Motor neuron (in vitro differentiated cells): ENCODE data around the gene SEZ6L. TPM values are rescaled to one million over a fixed set of nuclear protein-coding genes. Genes with fewer than 3 reads are reported as not detected.
"Not testable (repeated sequence)": the region's sequence is repeated elsewhere in the genome, so short reads cannot be mapped to it uniquely, and the experiment has no call there.

Source experiments
- ATAC-seq, 8 experiments: fragments of 200-7000 bp; cut with Tn5 transposase; replicated peaks in 6 of 8; 2 replicates each; pipeline ENCODE4 v1.8.0; 2021; ENCODE audit warnings: mild to moderate bottlenecking in 8 of 8, moderate library complexity in 8 of 8
- H3K27ac ChIP-seq, 2 donors: fragments of 250-450 bp; sonication (Bioruptor Pico); 2 replicates each; pipeline ENCODE4 v1.9.0; 2021; ENCODE audit warnings: antibody characterized with exemption in 2 of 2, mild to moderate bottlenecking in 2 of 2, moderate library complexity in 1 of 2
- H3K4me1 ChIP-seq, 2 donors: fragments of 250-450 bp; sonication (Bioruptor Pico); replicated peaks in 1 of 2; 2 replicates each; pipeline ENCODE4 v1.6.1; 2021; ENCODE audit warnings: antibody characterized with exemption in 2 of 2, mild to moderate bottlenecking in 2 of 2, moderate library complexity in 1 of 2
- H3K4me3 ChIP-seq, 5 donors: fragments of 250-450 bp; sonication (Bioruptor Pico); 2 replicates each; pipeline ENCODE4 v1.9.0; 2021; ENCODE audit warnings: antibody characterized with exemption in 5 of 5, mild to moderate bottlenecking in 5 of 5, moderate library complexity in 4 of 5
- WGBS, 10 experiments: fragments of 450-650 bp; shearing (Covaris generic); methylation state at CpG; one replicate each; pipeline ENCODE4 v1.0.0; 2022; 5-methylcytosine and 5-hydroxymethylcytosine counted together
- in situ Hi-C, 9 experiments: fragments of 400-800 bp; cut with MboI; loops; one replicate each; pipeline ENCODE4 v1.15.0; 2021; ENCODE audit warnings: low sequenced_read_pairs in 9 of 9, low pct_unique_long_range_greater_than_20kb in 2 of 9; ENCODE audit not compliant: unreplicated experiment in 9 of 9
- total RNA-seq, 8 experiments: library from RNA; unstranded; fragments of 300-600 nt; gene quantifications; 2 replicates each; pipeline versions ENCODE4 v1.2.3 to v1.2.4, GENCODE V29; 2022

SEZ6L gene
- total RNA-seq, 8 experiments from 2014 or later: 0.10 to 27.5 (median 3.8) TPM; not detected in 1

- in situ Hi-C loops: loop anchor here in 1 of 9 experiments (25.0 kb wide), 1 partner anchor 221 kb away; the partner anchor contains the start of genes CRYBA4 and CRYBB1
- 50 to 100% (median 63%) methylated on average over 1 of the region's 1 CpG; no CpG with 5 or more reads in 5 of the 10 experiments for WGBS, 10 experiments
- H3K4me1 ChIP-seq: peaks cover 5 to 12% of the 10 kb centered on the region in 2 donors
- no peak overlapping the region for H3K4me3 ChIP-seq
- no peak overlapping the region for H3K27ac ChIP-seq
- ATAC-seq: no peak
Measured at GRCh38 chr22:26391091-26391490, 221.8 kb downstream of the SEZ6L start.

- Histone ChIP-seq H3K27ac (no peak overlapping the region), H3K4me1 (peaks cover 5 to 12% of the 10 kb centered on the region in 2 donors), H3K4me3 (no peak overlapping the region)
- ATAC-seq: no peak
- 37 to 100% (median 80%) methylated on average over 1 to 2 of the region's 2 CpGs; no CpG with 5 or more reads in 2 of the 10 experiments for WGBS, 10 experiments
- in situ Hi-C loops: loop anchor here in 1 of 9 experiments (25.0 kb wide), 1 partner anchor 221 kb away; the partner anchor contains the start of genes CRYBA4 and CRYBB1
Measured at GRCh38 chr22:26391623-26392022, 222.4 kb downstream of the SEZ6L start.

GRCh38 chr22:26393929-26394328 lies 224.7 kb downstream of the SEZ6L start:
- WGBS, 10 experiments: 100% methylated on average over 1 of the region's 2 CpGs; no CpG with 5 or more reads in 8 of the 10 experiments
- ATAC-seq: no peak

GRCh38 chr22:26394777-26395176 lies 225.5 kb downstream of the SEZ6L start:
- H3K4me3 ChIP-seq: no peak overlapping the region
- in situ Hi-C loops: loop anchor here in 1 of 9 experiments (25.0 kb wide), 1 partner anchor 218 kb away; the partner anchor contains the start of genes CRYBA4 and CRYBB1
- H3K27ac ChIP-seq: no peak overlapping the region
- 0 to 67% (median 0%) methylated on average over 1 of the region's 1 CpG; no CpG with 5 or more reads in 3 of the 10 experiments for WGBS, 10 experiments
- H3K4me1 ChIP-seq: peaks cover 5 to 15% of the 10 kb centered on the region in 2 donors
- ATAC-seq: peak in 5 of 8 experiments; percentile 94 to 99 (median 98)

More at GRCh38 chr22:26393929-26394328, 224.7 kb downstream of the SEZ6L start:
- H3K4me3 ChIP-seq: no peak overlapping the region
- peaks cover 5 to 14% of the 10 kb centered on the region in 2 donors for H3K4me1 ChIP-seq
- H3K27ac ChIP-seq: peak overlapping the region in 1 of 2 donors; percentile 58
- in situ Hi-C loops: loop anchor here in 1 of 9 experiments (25.0 kb wide), 1 partner anchor 218 kb away; the partner anchor contains the start of genes CRYBA4 and CRYBB1

- no peak for ATAC-seq
- 0 to 100% (median 33%) methylated on average over 1 to 3 of the region's 5 CpGs; no CpG with 5 or more reads in 5 of the 10 experiments for WGBS, 10 experiments
- in situ Hi-C loops: loop anchor here in 1 of 9 experiments (25.0 kb wide), 1 partner anchor 216 kb away; the partner anchor contains the start of genes CRYBA4 and CRYBB1
Measured at GRCh38 chr22:26395926-26396325, 226.7 kb downstream of the SEZ6L start.

GRCh38 chr22:26398741-26399153 lies 229.5 kb downstream of the SEZ6L start:
- in situ Hi-C loops: loop anchor here in 1 of 9 experiments (25.0 kb wide), 1 partner anchor 214 kb away; the partner anchor contains the start of genes CRYBA4 and CRYBB1
- Histone ChIP-seq H3K4me3 (no peak overlapping the region), H3K27ac (no peak overlapping the region), H3K4me1 (peaks cover 5 to 15% of the 10 kb centered on the region in 2 donors)
- ATAC-seq: peak in 6 of 8 experiments; percentile 55 to 96 (median 76)
- WGBS, 10 experiments: 0 to 100% (median 48%) methylated on average over 1 to 3 of the region's 3 CpGs; no CpG with 5 or more reads in 2 of the 10 experiments

More at GRCh38 chr22:26395926-26396325, 226.7 kb downstream of the SEZ6L start:
- H3K27ac ChIP-seq: no peak overlapping the region
- no peak overlapping the region for H3K4me3 ChIP-seq
- peaks cover 5 to 15% of the 10 kb centered on the region in 2 donors for H3K4me1 ChIP-seq

- peak in 3 of 8 experiments; percentile 50 to 66 (median 55) for ATAC-seq
- no peak overlapping the region for H3K27ac ChIP-seq
- in situ Hi-C loops: loop anchor here in 1 of 9 experiments (25.0 kb wide), 1 partner anchor 213 kb away; the partner anchor contains the start of genes CRYBA4 and CRYBB1
- H3K4me1 ChIP-seq: peaks cover 5 to 15% of the 10 kb centered on the region in 2 donors
- no peak overlapping the region for H3K4me3 ChIP-seq
- 0 to 80% (median 67%) methylated on average over 1 of the region's 1 CpG; no CpG with 5 or more reads in 3 of the 10 experiments for WGBS, 10 experiments
Measured at GRCh38 chr22:26399289-26399688, 230.0 kb downstream of the SEZ6L start.

GRCh38 chr22:26401726-26402125 lies 232.5 kb downstream of the SEZ6L start:
- 0 to 94% (median 80%) methylated on average over 1 to 5 of the region's 5 CpGs; no CpG with 5 or more reads in 2 of the 10 experiments for WGBS, 10 experiments
- H3K27ac ChIP-seq: no peak overlapping the region
- no peak overlapping the region for H3K4me3 ChIP-seq
- peaks cover 0 to 9% of the 10 kb centered on the region in 2 donors for H3K4me1 ChIP-seq
- in situ Hi-C loops: no loop called here
- no peak for ATAC-seq

GRCh38 chr22:26404851-26405421 lies 235.7 kb downstream of the SEZ6L start:
- WGBS, 10 experiments: 0 to 94% (median 32%) methylated on average over 1 to 6 of the region's 6 CpGs; no CpG with 5 or more reads in 1 of the 10 experiments
- ATAC-seq: peak in 2 of 8 experiments; percentile 25 to 45
- no peak overlapping the region for H3K4me3 ChIP-seq
- H3K27ac ChIP-seq: no peak overlapping the region
- H3K4me1 ChIP-seq: peaks cover 6 to 11% of the 10 kb centered on the region in 2 donors
- in situ Hi-C loops: no loop called here

GRCh38 chr22:26406118-26406517 lies 236.9 kb downstream of the SEZ6L start:
- no peak overlapping the region for H3K4me3 ChIP-seq
- no peak overlapping the region for H3K27ac ChIP-seq
- 31 to 100% (median 80%) methylated on average over 1 to 4 of the region's 4 CpGs; no CpG with 5 or more reads in 2 of the 10 experiments for WGBS, 10 experiments
- in situ Hi-C loops: no loop called here
- peaks cover 12 to 16% of the 10 kb centered on the region in 2 donors for H3K4me1 ChIP-seq
- peak in 3 of 8 experiments; percentile 32 to 84 (median 82) for ATAC-seq

GRCh38 chr22:26408562-26409220 lies 239.4 kb downstream of the SEZ6L start:
- in situ Hi-C loops, H3K27ac ChIP-seq, H3K4me3 ChIP-seq, ATAC-seq: not testable (repeated sequence)
- peaks cover 12 to 16% of the 10 kb centered on the region in 2 donors for H3K4me1 ChIP-seq
- 43 to 100% (median 82%) methylated on average over 1 to 6 of the region's 7 CpGs for WGBS, 10 experiments

- WGBS, 10 experiments: 0 to 67% (median 33%) methylated on average over 1 to 5 of the region's 5 CpGs; no CpG with 5 or more reads in 2 of the 10 experiments
- in situ Hi-C loops: no loop called here
- H3K4me1 ChIP-seq: peaks cover 11 to 12% of the 10 kb centered on the region in 2 donors
- H3K4me3 ChIP-seq: no peak overlapping the region
- peak in 7 of 8 experiments; percentile 36 to 79 (median 68) for ATAC-seq
- H3K27ac ChIP-seq: no peak overlapping the region
Measured at GRCh38 chr22:26409719-26410335, 240.6 kb downstream of the SEZ6L start.
